ENCODE data around the gene CCP110.
"Not testable (repeated sequence)": the region's sequence is repeated elsewhere in the genome, so short reads cannot be mapped to it uniquely, and the experiment has no call there.

CCP110 gene

GRCh38 chr16:19512297-19512696, 11.4 kb upstream of the CCP110 start:
- DNase-seq: no peak

DNA sequence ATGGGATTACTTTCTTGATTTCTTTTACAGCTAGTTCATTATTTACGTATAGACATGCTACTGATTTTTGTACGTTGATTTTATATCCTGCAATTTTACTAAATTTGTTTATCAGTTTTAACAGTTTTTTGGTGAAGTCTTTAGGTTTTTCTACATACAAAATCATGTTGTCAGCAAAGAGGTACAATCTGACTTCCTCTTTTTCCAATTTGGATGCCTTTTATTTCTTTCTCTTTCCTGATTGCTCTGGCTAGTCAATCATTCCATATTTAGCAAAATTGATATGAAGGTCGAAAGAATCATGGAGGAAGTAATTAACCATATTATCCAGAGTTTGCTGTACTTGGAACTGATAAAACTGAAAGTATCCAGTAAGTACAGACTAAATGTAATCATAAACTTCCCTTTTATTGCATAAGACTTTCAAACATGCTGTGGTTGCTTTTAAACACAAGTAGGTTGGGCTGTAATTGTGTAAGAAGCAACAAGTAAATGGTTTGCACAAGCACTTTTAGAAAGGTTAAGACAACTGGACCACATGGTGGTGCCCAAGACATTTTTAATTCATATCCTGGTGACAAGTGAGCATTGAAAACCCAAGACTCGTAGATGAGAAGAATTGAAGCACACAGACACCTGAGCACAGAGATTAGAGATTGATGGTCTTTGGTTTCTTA, 10.2 kb upstream of the CCP110 start:
- DNase-seq: no peak

GRCh38 chr16:19515757-19516156, 8.0 kb upstream of the CCP110 start:
- no peak for DNase-seq

DNA sequence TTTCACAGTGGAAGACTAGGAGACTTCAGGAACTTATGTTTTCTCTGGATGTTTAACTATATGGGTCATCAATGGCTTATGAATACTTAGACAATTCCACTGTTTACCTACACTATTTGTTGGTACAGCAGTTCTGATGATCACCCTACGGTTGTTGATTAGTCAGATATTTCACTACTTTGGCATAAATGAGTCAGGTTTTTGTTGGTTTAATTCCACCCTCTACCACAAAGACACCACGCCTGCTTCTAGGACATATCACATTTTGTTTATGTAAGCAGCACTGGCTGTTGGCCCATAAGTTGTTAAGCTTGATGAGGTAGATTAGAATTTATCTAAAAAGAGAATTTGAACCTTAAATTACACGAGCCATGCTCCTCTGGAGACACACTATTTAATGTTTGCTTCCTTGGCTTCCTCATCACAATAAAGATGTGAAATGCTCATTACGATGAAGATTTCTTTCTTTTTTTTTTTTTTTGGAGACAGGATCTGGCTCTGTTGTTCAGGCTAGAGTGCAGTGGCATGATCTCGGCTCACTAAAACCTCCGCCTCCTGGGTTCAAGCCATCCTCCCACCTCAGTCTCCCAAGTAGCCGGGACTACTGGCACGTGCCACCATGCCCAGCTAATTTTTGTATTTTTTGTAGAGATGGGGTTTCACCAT, 6.2 kb upstream of the CCP110 start:
- no peak for DNase-seq

DNA sequence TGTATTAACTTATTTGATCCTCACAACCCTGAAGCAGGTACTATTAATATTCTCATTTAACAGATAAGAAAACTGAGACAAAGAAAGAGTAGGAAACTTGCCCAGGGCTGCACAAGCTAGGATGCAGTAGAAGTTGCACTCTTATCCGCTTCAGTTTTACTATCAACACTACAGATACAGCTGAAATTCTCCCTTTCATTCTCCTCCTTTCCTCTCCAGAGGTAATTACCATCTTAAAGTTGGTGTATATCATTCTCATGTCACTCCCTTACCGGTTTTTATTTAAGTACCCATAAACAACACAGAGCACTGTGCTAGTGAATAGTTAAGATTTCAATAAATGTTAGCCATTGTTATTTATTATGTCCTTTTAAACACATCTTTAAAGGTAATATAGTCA, 5.4 kb upstream of the CCP110 start:
- DNase-seq: no peak

- no peak for DNase-seq
These were observed 2.8 kb upstream of the CCP110 start for GRCh38 chr16:19520861-19521331.

DNA sequence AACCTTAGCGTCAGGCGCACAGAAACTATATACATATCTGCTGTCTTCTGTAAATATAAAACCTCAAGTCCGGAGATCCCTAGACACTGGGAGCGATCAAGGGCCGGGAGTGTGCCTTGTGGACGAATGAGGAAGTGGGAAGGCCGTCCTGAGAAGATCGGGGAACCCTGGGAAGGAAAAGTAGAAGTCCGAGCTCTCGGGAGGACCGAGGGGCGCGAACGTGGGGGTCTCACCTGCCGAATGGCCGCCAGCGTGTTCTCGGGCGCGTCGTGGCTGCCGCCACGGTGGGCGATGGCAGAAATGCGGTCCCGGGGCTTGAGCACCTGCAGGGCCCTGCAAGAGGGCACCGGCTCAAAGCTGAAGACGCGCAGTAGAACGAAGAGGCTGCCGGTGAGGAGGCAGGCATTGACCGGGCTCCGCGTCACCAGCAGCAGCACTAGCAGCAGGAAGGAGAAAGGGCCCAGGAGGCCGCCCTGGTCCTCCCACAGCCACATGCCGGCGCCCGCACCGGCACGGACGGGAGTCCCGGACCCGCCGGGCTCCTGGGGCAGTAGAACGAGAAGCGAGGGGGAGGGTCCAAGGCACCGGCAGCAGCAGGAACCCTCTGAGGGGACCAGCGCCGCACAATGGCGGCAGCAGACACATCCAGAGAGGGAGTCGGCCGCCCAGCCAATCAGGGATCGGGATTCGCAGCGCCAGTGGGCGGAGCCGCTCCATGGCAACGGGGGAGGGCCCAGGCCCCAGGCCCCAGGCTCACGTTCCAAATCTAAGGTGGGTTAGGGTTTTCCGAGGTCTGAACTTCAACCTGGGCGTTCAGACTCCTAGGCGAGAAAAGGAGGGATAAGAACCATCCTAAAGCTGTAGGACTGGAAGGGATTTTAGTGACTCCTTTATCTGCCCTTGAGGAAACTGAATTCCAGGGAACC, 2.0 kb upstream of the CCP110 start, which contains the start of gene GDE1:
GDE1 (minus strand) TSS at position 628 of the 926 bp plus-strand sequence; CDS start at position 494, 134 bp downstream.
- DNase-seq: peak; percentile 78

DNA sequence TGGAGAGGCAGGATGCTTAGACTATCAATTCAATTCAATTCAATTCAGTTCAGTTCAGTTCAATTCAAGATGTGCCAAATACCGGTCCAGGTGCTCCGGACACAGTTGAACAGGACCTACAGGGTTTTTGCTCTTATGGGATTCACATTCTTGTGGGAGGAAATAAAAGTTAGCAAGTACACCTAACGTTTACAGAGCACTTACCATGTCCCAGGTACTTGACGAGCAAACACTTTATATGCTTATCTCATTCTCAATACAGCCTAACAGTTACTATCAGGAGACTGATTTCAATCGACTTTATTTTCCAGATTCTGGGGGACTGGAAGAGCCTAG, 1.4 kb upstream of the CCP110 start:
- DNase-seq: no peak

DNA sequence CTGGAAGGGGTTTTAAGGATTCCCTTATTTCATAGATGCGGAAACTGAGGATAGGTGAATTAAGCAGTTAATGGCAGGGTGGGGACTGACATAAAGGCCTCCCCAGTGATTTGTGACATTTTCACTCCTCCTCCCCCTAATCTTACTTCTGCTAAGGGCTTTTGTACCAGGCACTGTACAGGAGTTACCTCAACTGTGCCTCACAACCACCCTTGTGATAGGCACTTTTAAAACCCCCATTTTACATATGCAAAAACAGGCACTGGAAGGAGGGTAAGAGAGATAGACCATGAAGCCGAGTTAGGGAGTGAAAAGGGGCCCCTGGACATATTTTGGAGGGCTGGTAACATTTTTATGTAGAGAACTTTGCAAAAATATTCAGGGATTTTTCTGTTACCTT, 982 bp upstream of the CCP110 start:
- no peak for DNase-seq

DNA sequence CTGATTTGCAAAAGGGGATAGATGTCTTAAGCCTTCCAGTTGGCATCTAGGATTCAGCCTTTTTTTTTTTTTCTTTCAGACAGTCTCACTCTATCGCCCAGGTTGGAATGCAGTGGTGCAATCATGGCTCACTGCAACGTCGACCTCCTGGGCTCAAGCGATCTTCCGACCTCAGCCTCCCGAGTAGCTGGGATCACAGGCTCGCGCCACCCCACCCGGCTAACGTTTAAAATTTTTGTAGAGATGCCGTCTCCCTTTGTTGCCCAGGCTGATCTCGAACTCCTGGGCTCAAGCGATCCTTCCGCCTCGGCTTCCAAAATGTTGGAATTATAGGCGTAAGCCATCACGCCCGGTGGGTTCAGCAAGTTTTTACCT, 571 bp upstream of the CCP110 start:
- no peak for DNase-seq

DNA sequence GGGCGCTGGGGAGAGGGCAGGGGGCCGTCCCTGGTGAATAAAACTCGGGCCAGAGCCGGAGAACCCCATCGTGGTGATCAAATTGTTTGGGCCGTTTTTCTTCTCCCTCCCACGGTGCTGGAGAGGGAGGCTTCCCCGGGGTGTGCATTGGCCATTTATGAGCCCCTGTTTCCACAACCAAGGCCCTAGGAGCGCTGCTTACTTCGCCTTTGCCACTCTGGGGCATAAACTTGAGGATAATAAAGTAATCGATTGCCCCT, 544 bp downstream of the CCP110 start:
- DNase-seq: no peak

DNA sequence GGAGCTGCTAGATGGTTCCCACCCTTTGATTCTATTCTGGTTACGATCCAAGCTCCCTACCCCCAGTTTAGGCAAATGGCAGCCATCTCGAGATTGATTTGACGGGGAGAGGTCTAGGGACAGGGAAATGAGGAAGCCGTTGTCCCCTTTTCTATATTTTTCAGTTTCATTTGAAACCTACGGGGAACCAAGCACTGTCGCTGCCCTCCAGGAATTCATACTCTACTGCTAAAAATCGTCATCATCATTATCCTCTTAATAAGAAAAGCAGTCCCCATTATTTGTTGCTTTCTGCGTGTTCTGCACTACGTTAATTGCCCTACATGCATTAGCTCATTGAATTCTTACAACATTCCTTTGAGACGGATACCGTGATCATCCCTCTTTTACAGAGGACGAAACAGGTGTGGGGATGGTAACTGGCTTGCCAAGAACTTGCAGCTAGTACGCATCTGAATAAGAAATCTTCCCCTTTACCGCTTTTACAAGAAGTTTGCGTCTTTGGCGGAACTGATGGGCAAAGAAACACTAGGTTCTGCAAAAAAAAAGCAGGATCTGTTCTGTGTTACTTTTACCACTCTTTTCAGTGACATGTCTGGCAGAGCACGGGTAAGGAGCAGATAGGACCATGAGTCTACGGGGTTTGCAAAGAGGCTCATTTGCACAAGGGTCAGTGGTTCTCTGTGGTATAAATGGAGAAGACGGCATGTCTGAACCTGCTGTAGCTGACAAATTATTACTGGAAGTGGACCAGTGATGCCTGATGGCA, 1.1 kb downstream of the CCP110 start:
- DNase-seq: no peak

GRCh38 chr16:19525385-19525723, 1.6 kb downstream of the CCP110 start:
- no peak for DNase-seq

DNA sequence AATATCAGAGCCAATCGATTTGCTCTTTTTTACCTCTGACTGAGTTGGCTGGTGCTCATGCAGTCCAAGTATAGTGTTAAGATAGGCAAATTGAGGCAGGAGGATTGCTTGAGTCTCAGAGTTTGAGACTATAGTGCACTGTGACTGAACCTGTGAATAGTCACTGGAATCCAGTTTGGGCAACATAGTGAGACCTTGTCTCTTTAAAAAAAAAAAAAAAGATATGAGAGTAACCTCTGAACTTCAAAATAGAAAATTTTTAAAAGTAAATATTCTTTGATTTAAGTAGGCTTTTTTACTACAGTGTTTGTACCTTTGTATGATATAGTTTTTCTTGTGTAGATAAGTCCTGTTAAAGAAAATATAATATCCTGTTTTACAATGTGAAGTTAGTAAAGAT, 3.4 kb downstream of the CCP110 start:
- no peak for DNase-seq

- DNase-seq: no peak
These were observed 4.9 kb downstream of the CCP110 start for GRCh38 chr16:19528666-19529065.

DNA sequence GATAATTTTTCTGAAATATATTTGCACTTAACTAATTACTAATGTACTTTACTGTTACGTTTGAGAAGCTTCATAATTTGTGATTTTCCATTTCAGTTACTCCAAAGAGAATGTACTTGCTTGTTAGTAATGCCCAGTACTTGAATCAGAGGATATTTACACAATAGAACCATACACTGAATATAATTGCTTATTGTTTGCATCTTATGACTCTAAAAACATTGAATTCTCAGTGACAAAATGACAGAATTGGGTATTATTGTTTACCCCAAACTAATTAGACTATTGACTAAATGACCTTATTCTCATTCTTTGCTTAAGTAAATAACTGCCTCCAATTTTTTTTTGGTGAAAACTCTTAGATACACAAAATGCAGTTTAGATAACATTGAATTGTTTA, 8.9 kb downstream of the CCP110 start:
- DNase-seq: no peak

GRCh38 chr16:19540241-19540970, 16.7 kb downstream of the CCP110 start:
- DNase-seq: no peak

DNA sequence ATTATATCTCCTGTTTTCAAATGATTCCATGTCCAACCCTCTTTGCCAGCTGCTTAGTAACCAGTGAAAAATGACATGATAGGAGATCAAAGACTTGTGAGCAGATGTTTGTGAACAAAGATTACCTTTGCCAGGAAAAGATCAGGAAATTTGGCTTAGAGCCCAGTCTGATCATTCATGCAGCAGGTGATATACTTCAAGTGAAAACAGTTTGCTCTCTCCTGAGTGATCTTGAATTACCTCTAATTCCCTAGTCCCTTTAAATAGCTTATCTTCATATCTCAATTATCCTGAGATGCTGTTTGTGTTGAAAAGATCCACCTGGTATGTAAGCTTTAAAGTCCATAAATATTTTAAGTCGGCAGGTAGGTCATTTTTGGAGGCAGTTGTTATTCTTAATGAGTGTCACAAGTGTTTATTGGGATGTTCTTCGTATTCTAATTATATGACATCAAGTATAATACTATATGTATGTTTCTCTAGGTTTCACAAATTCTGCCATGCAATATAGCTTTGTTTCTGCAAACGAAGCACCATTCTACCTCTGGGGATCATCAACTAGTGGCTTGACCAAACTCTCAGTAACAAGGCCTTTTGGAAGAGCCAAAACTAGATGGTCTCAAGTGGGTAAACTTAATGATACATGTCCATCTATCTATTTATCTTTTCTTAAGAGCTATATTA, 18.5 kb downstream of the CCP110 start:
- DNase-seq: peak; percentile 74

DNA sequence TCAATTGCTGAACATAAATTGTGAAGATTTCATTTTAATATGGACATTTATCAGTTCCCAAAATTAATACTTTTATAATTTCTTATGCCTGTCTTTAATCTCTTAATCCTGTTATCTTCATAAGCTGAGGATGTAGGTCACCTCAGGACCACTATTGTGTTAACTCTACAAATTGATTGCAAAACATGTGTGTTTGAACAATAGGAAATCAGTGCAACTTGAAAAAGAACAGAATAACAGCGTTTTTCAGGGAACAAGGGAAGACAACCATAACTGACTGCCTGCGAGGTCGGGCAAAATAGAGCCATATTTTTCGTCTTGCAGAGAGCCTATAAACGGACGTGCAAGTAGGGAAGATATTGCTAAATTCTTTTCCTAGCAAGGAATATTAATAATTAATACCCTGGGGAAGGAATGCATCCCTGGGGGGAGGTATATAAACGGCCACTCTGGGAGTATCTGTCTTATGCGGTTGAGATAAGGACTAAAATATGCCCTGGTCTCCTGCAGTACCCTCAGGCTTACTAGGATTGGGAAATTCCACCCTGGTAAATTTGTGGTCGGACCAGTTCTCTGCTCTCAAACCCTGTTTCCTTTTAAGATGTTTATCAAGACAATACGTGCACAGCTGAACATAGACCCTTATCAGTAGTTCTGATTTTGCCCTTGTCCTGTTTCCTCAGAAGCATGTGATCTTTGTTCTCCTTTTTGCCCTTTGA, 19.7 kb downstream of the CCP110 start:
- DNase-seq: not testable (repeated sequence)

DNA sequence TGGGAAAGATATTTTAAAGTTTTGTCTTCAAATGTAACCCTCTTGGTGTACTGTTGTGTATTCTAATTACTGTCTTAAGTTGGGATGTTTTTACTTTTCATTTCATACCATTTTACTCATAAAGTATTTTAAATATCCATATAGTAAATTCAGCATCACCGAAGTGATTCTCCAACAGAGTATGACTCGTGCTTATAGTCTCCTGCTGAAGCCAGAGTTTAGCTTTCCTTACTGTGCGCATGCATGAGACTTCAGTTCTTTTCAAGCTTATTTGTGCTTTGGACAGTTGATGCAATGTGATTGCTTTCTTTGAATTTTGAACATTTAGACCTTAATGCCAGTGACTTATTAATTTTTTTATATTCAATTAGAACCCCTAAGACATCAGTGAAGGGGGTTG, 24.4 kb downstream of the CCP110 start:
- no peak for DNase-seq

DNA sequence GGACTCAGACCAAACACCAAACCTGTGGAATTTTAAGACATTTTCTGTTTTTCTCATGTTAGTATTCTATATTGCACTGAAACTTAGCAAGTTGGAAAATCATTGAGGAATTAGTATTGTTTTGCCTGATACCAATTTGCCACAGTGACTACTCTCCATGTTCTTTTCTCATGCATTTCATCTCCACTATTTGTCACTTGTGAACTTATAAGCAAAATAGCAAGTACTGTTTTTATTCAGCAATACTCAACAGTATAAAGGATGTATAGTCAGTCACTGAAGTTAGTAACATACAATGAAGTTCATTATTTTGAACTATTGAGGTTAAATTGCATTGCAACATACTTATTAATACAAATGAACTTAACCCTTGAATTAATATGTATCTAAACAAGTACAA, 25.9 kb downstream of the CCP110 start:
- DNase-seq: no peak
